Loucy (cell line): Measurements from ENCODE around the gene ZC3H18.

Source experiments
- H2AFZ ChIP-seq: fragments of 200-600 bp; sonication (generic); 2 replicates; pipeline ENCODE4 v1.6.0; 2016; ENCODE audit warnings: antibody characterized with exemption, mild to moderate bottlenecking, low read length, moderate library complexity
- H3F3A ChIP-seq: fragments of 200-600 bp; 2 replicates; pipeline ENCODE4 v1.6.0; 2016; ENCODE audit warnings: antibody characterized with exemption, low read depth, mild to moderate bottlenecking
- H3K27me3 ChIP-seq: fragments of 200-600 bp; sonication (generic); 2 replicates; pipeline ENCODE4 v1.6.1; 2014; ENCODE audit warnings: low read length, mild to moderate bottlenecking; ENCODE audit not compliant: insufficient read depth, poor library complexity, severe bottlenecking
- H3K36me3 ChIP-seq: fragments of 200-600 bp; sonication (generic); 2 replicates; pipeline ENCODE4 v1.6.1; 2016; ENCODE audit warnings: low read length; ENCODE audit not compliant: insufficient read depth
- H3K4me1 ChIP-seq: fragments of 200-600 bp; sonication (generic); 2 replicates; pipeline ENCODE4 v1.5.1; 2014; ENCODE audit warnings: low read length, mild to moderate bottlenecking; ENCODE audit not compliant: insufficient read depth, poor library complexity, severe bottlenecking
- H3K4me2 ChIP-seq: fragments of 200-600 bp; sonication (generic); 2 replicates; pipeline ENCODE4 v1.6.0; 2014; ENCODE audit warnings: antibody characterized with exemption, low read length, low read depth, mild to moderate bottlenecking; ENCODE audit not compliant: poor library complexity, severe bottlenecking
- H3K4me3 ChIP-seq: fragments of 200-600 bp; sonication (generic); 2 replicates; pipeline ENCODE4 v1.5.1; 2014; ENCODE audit warnings: low read length, mild to moderate bottlenecking, mixed read lengths; ENCODE audit not compliant: poor library complexity, severe bottlenecking
- H3K79me2 ChIP-seq: fragments of 200-600 bp; sonication (generic); 2 replicates; pipeline ENCODE4 v1.6.1; 2014; ENCODE audit warnings: low read length; ENCODE audit not compliant: insufficient read depth
- H3K9ac ChIP-seq: fragments of 200-600 bp; sonication (generic); 2 replicates; pipeline ENCODE4 v1.6.0; 2014; ENCODE audit warnings: mild to moderate bottlenecking, low read depth, low read length, moderate library complexity; ENCODE audit not compliant: poor library complexity, severe bottlenecking
- H3K9me2 ChIP-seq: fragments of 200-600 bp; sonication (generic); replicated peaks from 2 replicates; pipeline ENCODE4 v1.6.1; 2016; ENCODE audit warnings: low read depth, low read length, mixed read lengths
- H3K9me3 ChIP-seq: fragments of 200-600 bp; sonication (generic); 2 replicates; pipeline ENCODE4 v1.6.1; 2014; ENCODE audit warnings: mild to moderate bottlenecking, antibody characterized with exemption, low read length, low read depth; ENCODE audit not compliant: insufficient read depth
- H4K20me1 ChIP-seq: fragments of 200-600 bp; sonication (generic); 2 replicates; pipeline ENCODE4 v1.6.0; 2014; ENCODE audit warnings: antibody characterized with exemption, low read length, mild to moderate bottlenecking; ENCODE audit not compliant: insufficient read depth, poor library complexity, severe bottlenecking
- EZH2phosphoT487 ChIP-seq: fragments of 200-600 bp; IDR thresholded peaks from 2 replicates; pipeline ENCODE4 v1.6.1; 2018; ENCODE audit warnings: antibody characterized with exemption, mild to moderate bottlenecking, moderate library complexity, borderline replicate concordance
- TF ChIP-seq, protein P1 (sequence below): fragments of 200-600 bp; sonication (generic); conservative IDR thresholded peaks from 2 replicates; pipeline ENCODE4 v1.5.1; 2014; ENCODE audit warnings: mild to moderate bottlenecking, antibody characterized with exemption, low read length

ZC3H18 gene

DNA sequence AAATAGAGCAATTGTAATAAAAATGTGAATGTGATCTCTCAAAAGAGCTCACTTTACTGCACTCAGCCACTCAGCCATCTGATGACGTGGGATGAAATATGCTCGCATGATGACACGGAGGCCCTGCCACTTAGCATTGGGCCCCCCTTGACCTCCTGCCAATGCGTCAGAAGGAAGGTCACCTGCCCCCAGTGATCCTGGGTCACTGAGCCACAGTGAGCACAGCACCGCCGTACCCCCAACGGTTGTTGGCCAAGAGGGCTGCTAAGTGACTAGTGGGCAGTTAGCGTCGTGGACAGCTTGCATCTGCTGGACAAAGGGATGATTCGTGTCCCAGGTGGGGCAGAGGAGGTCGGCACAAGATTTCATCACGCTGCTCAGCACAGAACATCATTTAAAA, 22.9 kb downstream of the ZC3H18 start:
- Histone ChIP-seq H2AFZ (no peak overlapping the region), H3K9me2 (no peaks in the 10 kb centered on the region), H3K36me3 (peaks cover 18% of the 10 kb centered on the region; the same call in 1 of the 2 replicates), H3K4me2 (no peak overlapping the region), H3K27me3 (no peaks in the 10 kb centered on the region), H3K9ac (no peak overlapping the region), H3K9me3 (no peaks in the 10 kb centered on the region), H3K4me1 (no peaks in the 10 kb centered on the region), H4K20me1 (no peaks in the 10 kb centered on the region), H3K79me2 (no peaks in the 10 kb centered on the region), H3F3A (no peaks in the 10 kb centered on the region), H3K4me3 (no peak overlapping the region)
- TF ChIP-seq EZH2phosphoT487, result no peak
- TF ChIP-seq, protein P1, sequence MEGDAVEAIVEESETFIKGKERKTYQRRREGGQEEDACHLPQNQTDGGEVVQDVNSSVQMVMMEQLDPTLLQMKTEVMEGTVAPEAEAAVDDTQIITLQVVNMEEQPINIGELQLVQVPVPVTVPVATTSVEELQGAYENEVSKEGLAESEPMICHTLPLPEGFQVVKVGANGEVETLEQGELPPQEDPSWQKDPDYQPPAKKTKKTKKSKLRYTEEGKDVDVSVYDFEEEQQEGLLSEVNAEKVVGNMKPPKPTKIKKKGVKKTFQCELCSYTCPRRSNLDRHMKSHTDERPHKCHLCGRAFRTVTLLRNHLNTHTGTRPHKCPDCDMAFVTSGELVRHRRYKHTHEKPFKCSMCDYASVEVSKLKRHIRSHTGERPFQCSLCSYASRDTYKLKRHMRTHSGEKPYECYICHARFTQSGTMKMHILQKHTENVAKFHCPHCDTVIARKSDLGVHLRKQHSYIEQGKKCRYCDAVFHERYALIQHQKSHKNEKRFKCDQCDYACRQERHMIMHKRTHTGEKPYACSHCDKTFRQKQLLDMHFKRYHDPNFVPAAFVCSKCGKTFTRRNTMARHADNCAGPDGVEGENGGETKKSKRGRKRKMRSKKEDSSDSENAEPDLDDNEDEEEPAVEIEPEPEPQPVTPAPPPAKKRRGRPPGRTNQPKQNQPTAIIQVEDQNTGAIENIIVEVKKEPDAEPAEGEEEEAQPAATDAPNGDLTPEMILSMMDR, result no peak

DNA sequence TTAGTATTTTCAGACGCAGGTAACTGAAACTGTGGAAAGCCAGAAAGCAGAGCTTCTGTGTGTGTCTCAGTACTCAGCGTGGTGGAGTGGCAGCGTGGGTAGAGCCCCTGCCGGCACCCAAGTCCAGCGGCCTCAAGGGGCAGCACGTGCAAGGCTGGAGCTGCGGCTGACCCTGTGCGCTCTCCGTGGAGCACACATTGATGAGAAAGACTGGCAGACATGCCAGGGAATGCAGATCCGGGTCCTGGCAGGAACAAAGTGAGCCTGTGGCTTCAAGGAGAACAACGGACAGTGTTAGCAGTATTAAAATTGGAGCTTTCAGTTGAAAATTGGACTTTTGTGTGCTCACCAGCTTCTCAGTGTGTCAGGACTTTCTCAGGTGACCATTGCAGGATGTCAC, 23.3 kb downstream of the ZC3H18 start:
- TF ChIP-seq, protein P1, result no peak
- Histone ChIP-seq H3K27me3 (no peaks in the 10 kb centered on the region), H2AFZ (no peak overlapping the region), H4K20me1 (no peaks in the 10 kb centered on the region), H3K9ac (no peak overlapping the region), H3K4me1 (no peaks in the 10 kb centered on the region), H3K36me3 (peaks cover 13% of the 10 kb centered on the region; the same call in 1 of the 2 replicates), H3K4me2 (no peak overlapping the region), H3K9me2 (no peaks in the 10 kb centered on the region), H3K79me2 (no peaks in the 10 kb centered on the region), H3F3A (no peaks in the 10 kb centered on the region), H3K9me3 (no peaks in the 10 kb centered on the region), H3K4me3 (no peak overlapping the region)

DNA sequence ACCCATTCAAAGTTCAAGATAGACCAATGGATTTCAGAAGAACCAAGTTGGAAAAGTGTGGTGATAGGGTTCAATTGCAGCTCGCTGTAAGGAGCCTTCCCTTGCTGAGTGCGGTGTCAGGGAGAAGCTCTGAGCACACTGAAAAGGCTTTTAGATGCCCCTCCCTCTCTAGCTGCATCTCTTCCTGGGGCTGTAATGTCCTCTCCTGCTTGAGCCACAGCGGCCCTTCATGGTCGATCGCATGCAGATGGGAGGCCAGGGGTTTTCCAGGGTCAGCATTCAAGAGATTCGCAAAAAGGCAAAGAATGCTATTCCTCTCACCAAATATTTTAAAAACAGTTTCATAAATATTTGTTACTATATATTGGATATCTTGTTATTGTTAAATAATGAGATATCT, 23.7 kb downstream of the ZC3H18 start:
- Histone ChIP-seq H4K20me1 (no peaks in the 10 kb centered on the region), H3K4me2 (no peak overlapping the region), H3K9me2 (no peaks in the 10 kb centered on the region), H3K27me3 (no peaks in the 10 kb centered on the region), H3K4me1 (no peaks in the 10 kb centered on the region), H3K36me3 (peaks cover 9% of the 10 kb centered on the region; the same call in 1 of the 2 replicates), H3K4me3 (no peak overlapping the region), H3F3A (no peaks in the 10 kb centered on the region), H3K79me2 (no peaks in the 10 kb centered on the region), H3K9ac (no peak overlapping the region), H3K9me3 (no peaks in the 10 kb centered on the region), H2AFZ (no peak overlapping the region)
- TF ChIP-seq, protein P1, result no peak
- no peak for TF ChIP-seq EZH2phosphoT487
